Fibroblast of lung (primary cell): ENCODE results near the gene AIMP1.

Experiments used
- EZH2 ChIP-seq: IDR thresholded peaks from 2 replicates; pipeline ENCODE4 v1.5.1; 2012; ENCODE audit warnings: low read length, control low read depth, mild to moderate bottlenecking; ENCODE audit errors: missing control alignments
- TF ChIP-seq, protein P1 (sequence below), 2 donors: IDR thresholded peaks in 1 of 2; conservative IDR thresholded peaks in 1 of 2; 1 replicate in 1 of 2; 2 replicates in 1 of 2; pipeline ENCODE4 v1.5.1; 2011 to 2012; ENCODE audit warnings: low read length in 2 of 2, control low read depth in 1 of 2, inconsistent platforms in 1 of 2, low read depth in 1 of 2, mild to moderate bottlenecking in 1 of 2

DNA sequence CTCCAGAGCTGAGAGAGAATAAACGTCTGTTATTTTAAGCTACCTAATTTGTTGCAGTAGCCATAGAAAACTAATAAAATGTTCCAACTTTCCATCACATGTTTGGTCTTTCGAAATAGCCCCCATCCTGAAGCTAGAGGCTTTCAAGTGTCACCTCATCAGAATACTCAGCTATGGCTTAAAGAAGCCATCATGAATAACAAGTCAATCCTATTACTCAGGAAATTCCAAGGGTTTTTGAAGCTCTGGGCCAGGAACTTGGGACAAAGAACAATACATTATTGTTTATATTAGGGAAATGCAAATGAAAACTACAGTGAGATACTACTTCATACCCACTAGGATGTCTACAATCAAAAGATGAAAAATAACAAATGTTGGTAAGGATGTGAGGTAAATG lies 42.5 kb upstream of the AIMP1 start:
- TF ChIP-seq, protein P1, sequence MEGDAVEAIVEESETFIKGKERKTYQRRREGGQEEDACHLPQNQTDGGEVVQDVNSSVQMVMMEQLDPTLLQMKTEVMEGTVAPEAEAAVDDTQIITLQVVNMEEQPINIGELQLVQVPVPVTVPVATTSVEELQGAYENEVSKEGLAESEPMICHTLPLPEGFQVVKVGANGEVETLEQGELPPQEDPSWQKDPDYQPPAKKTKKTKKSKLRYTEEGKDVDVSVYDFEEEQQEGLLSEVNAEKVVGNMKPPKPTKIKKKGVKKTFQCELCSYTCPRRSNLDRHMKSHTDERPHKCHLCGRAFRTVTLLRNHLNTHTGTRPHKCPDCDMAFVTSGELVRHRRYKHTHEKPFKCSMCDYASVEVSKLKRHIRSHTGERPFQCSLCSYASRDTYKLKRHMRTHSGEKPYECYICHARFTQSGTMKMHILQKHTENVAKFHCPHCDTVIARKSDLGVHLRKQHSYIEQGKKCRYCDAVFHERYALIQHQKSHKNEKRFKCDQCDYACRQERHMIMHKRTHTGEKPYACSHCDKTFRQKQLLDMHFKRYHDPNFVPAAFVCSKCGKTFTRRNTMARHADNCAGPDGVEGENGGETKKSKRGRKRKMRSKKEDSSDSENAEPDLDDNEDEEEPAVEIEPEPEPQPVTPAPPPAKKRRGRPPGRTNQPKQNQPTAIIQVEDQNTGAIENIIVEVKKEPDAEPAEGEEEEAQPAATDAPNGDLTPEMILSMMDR (conservative IDR thresholded peaks at IDR 0.05 in 1 of 2, IDR thresholded peaks at IDR 0.05 in 1 of 2; ENCODE audit: low read depth in 1 of 2, low read length in 2 of 2): no peak
- no peak for TF ChIP-seq EZH2
